H1 (cell line): Measurements from ENCODE around the gene C1orf87. TPM values are rescaled to one million over a fixed set of nuclear protein-coding genes. Genes with fewer than 3 reads are reported as not detected.

Experiments used
- CTCF ChIA-PET: fragments of 300-600 bp; sonication (Branson Sonifier 250); formaldehyde crosslinking; loops from one replicate; lab custom pipeline; 2021; ENCODE audit not compliant: partially characterized antibody; lab: Charles Lee
- POLR2A ChIA-PET: fragments of 300-600 bp; sonication (Branson Sonifier 250); formaldehyde crosslinking; loops from one replicate; lab custom pipeline; 2021; ENCODE audit warnings: inconsistent platforms; ENCODE audit not compliant: partially characterized antibody; lab: Charles Lee
- DNase-seq, 2 experiments: peaks; one replicate each; pipeline versions ENCODE4 v3.0.0 to v3.0.0-alpha.2; 2010 to 2022; ENCODE audit warnings: low spot score in 2 of 2, low read depth in 1 of 2, mixed read lengths in 1 of 2
- FAIRE-seq: peaks from 2 replicates; lab custom pipeline; 2011; peaks lifted over from hg19 to GRCh38; lab: Jason Lieb, UNC
- H2AFZ ChIP-seq: 2 replicates; pipeline ENCODE4 v1.8.1; 2012; ENCODE audit warnings: low read length, inconsistent platforms
- H2AK5ac ChIP-seq: 2 replicates; pipeline ENCODE4 v1.6.1; 2013; ENCODE audit warnings: low read depth, low read length
- H2BK120ac ChIP-seq: replicated peaks from 2 replicates; pipeline ENCODE3; 2013; ENCODE audit warnings: low read depth, low read length, inconsistent platforms
- H2BK12ac ChIP-seq: 2 replicates; pipeline ENCODE4 v1.6.1; 2013; ENCODE audit warnings: low read depth, low read length
- H2BK15ac ChIP-seq: 2 replicates; pipeline ENCODE4 v1.6.1; 2013; ENCODE audit warnings: low read length
- H2BK20ac ChIP-seq: 2 replicates; pipeline ENCODE4 v1.6.1; 2013; ENCODE audit warnings: low read length
- H2BK5ac ChIP-seq: 2 replicates; pipeline ENCODE4 v1.6.1; 2013; ENCODE audit warnings: low read depth, low read length
- H3K14ac ChIP-seq: 2 replicates; pipeline ENCODE4 v1.6.1; 2013; ENCODE audit warnings: inconsistent platforms; ENCODE audit not compliant: insufficient read length
- H3K18ac ChIP-seq: 2 replicates; pipeline ENCODE4 v1.6.1; 2013; ENCODE audit warnings: low read length; ENCODE audit errors: extremely low read depth
- H3K23ac ChIP-seq: 2 replicates; pipeline ENCODE4 v1.6.1; 2013; ENCODE audit warnings: inconsistent platforms; ENCODE audit not compliant: insufficient read length
- H3K23me2 ChIP-seq: 2 replicates; pipeline ENCODE4 v1.6.1; 2013; ENCODE audit warnings: low read depth, low read length
- H3K27ac ChIP-seq: 2 replicates; pipeline ENCODE4 v1.6.1; 2011; ENCODE audit warnings: low read depth, low read length, inconsistent platforms
- H3K27me3 ChIP-seq, 4 experiments: replicated peaks in 1 of 4; 1 replicate in 1 of 4; 2 replicates in 3 of 4; pipeline versions ENCODE4 v1.6.1 to v1.8.1; 2011 to 2013; ENCODE audit warnings: low read length in 3 of 4, mild to moderate bottlenecking in 3 of 4, inconsistent platforms in 2 of 4, mixed read lengths in 2 of 4, moderate library complexity in 1 of 4; ENCODE audit not compliant: control insufficient read depth in 3 of 4, insufficient read depth in 3 of 4; ENCODE audit errors: extremely low read depth in 1 of 4
- H3K36me3 ChIP-seq, 4 experiments: 2 replicates each; pipeline versions ENCODE4 v1.6.1 to v1.8.1; 2011 to 2013; ENCODE audit warnings: mild to moderate bottlenecking in 4 of 4, low read length in 3 of 4, moderate library complexity in 2 of 4, control low read depth in 1 of 4, inconsistent platforms in 1 of 4; ENCODE audit not compliant: insufficient read depth in 4 of 4, control insufficient read depth in 2 of 4
- H3K4ac ChIP-seq: replicated peaks from 2 replicates; pipeline ENCODE3; 2013; ENCODE audit warnings: low read length, low read depth, mixed read lengths, inconsistent platforms; ENCODE audit not compliant: insufficient read length
- H3K4me1 ChIP-seq, 4 experiments: replicated peaks in 1 of 4; 1 replicate in 1 of 4; 2 replicates in 3 of 4; pipeline versions ENCODE4 v1.6.1 to v1.8.1; 2011 to 2013; ENCODE audit warnings: low read length in 3 of 4, inconsistent platforms in 2 of 4, mixed read lengths in 1 of 4; ENCODE audit not compliant: insufficient read depth in 4 of 4, control insufficient read depth in 3 of 4
- H3K4me2 ChIP-seq, 2 experiments: 2 replicates each; pipeline versions ENCODE4 v1.6.1 to v1.8.1; 2011 to 2013; ENCODE audit warnings: low read depth in 2 of 2, low read length in 2 of 2, control low read depth in 1 of 2, inconsistent platforms in 1 of 2, mild to moderate bottlenecking in 1 of 2; ENCODE audit not compliant: insufficient read depth in 1 of 2
- H3K4me3 ChIP-seq, 4 experiments: fragments of 200-600, 300-600 bp in 1 of 4; sonication (generic), shearing (Covaris generic), sonication (Bioruptor Twin) in 1 of 4; 2 replicates each; pipeline versions ENCODE4 v1.5.1 to v1.8.1; 2011 to 2016; ENCODE audit warnings: low read length in 4 of 4, low read depth in 3 of 4, control low read depth in 2 of 4, inconsistent platforms in 2 of 4, mild to moderate bottlenecking in 2 of 4, mixed read lengths in 1 of 4, moderate library complexity in 1 of 4; ENCODE audit not compliant: insufficient read depth in 2 of 4; ENCODE audit errors: extremely low read depth in 1 of 4
- H3K56ac ChIP-seq: replicated peaks from 2 replicates; pipeline ENCODE3; 2013; ENCODE audit warnings: low read depth, mild to moderate bottlenecking, mixed read lengths, low read length, inconsistent platforms; ENCODE audit not compliant: insufficient read length
- H3K79me1 ChIP-seq: 2 replicates; pipeline ENCODE4 v1.6.1; 2013; ENCODE audit warnings: low read depth, low read length, control low read depth
- H3K79me2 ChIP-seq, 2 experiments: 2 replicates each; pipeline versions ENCODE4 v1.6.1 to v1.8.1; 2012 to 2013; ENCODE audit warnings: low read length in 2 of 2, mild to moderate bottlenecking in 2 of 2, inconsistent platforms in 1 of 2; ENCODE audit not compliant: insufficient read depth in 2 of 2, control insufficient read depth in 1 of 2
- H3K9ac ChIP-seq, 4 experiments: replicated peaks in 1 of 4; 1 replicate in 1 of 4; 2 replicates in 3 of 4; pipeline versions ENCODE4 v1.6.1 to v1.8.1; 2011 to 2013; ENCODE audit warnings: low read depth in 3 of 4, low read length in 3 of 4, control low read depth in 2 of 4, mild to moderate bottlenecking in 2 of 4, moderate library complexity in 2 of 4, inconsistent platforms in 1 of 4; ENCODE audit errors: extremely low read depth in 1 of 4
- H3K9me3 ChIP-seq, 2 experiments: 2 replicates each; pipeline versions ENCODE4 v1.6.1 to v1.8.1; 2012 to 2013; ENCODE audit warnings: mild to moderate bottlenecking in 2 of 2, moderate library complexity in 2 of 2, control low read depth in 1 of 2, inconsistent platforms in 1 of 2, low read depth in 1 of 2, low read length in 1 of 2, mixed read lengths in 1 of 2; ENCODE audit not compliant: insufficient read depth in 2 of 2
- H4K20me1 ChIP-seq, 2 experiments: replicated peaks in 1 of 2; 2 replicates each; pipeline versions ENCODE3 to v1.8.1; 2011 to 2013; ENCODE audit warnings: inconsistent platforms in 2 of 2, low read length in 2 of 2, mild to moderate bottlenecking in 1 of 2; ENCODE audit not compliant: insufficient read depth in 2 of 2, control insufficient read depth in 1 of 2
- H4K5ac ChIP-seq: 2 replicates; pipeline ENCODE4 v1.6.1; 2013; ENCODE audit warnings: low read length, low read depth, mixed read lengths, inconsistent platforms; ENCODE audit not compliant: insufficient read length
- H4K8ac ChIP-seq: 2 replicates; pipeline ENCODE4 v1.8.0; 2013; ENCODE audit warnings: mild to moderate bottlenecking, moderate library complexity, low read length, inconsistent platforms; ENCODE audit not compliant: insufficient read depth; ENCODE audit errors: extremely low read depth
- H4K91ac ChIP-seq: replicated peaks from 2 replicates; pipeline ENCODE3; 2013; ENCODE audit warnings: low read length, mixed read lengths, inconsistent platforms; ENCODE audit not compliant: insufficient read length
- CTBP2 ChIP-seq: IDR thresholded peaks from 2 replicates; pipeline ENCODE4 v1.7.0; 2011; ENCODE audit warnings: borderline replicate concordance, mild to moderate bottlenecking, moderate library complexity, mixed read lengths, low read length; ENCODE audit not compliant: insufficient read depth, insufficient read length
- RFX5 ChIP-seq: IDR thresholded peaks from 2 replicates; pipeline ENCODE4 v1.6.1; 2011; ENCODE audit warnings: low read depth, low read length, improper control_type of control experiment, borderline replicate concordance
- RXRA ChIP-seq: IDR thresholded peaks from 2 replicates; pipeline ENCODE4 v1.6.1; 2011; ENCODE audit warnings: low read depth, mild to moderate bottlenecking, low read length, moderate library complexity; ENCODE audit not compliant: insufficient read depth
- SIRT6 ChIP-seq: IDR thresholded peaks from one replicate; pipeline ENCODE4 v1.7.1; 2012; ENCODE audit warnings: low read length, inconsistent platforms
- SP4 ChIP-seq: IDR thresholded peaks from 2 replicates; pipeline ENCODE4 v1.6.1; 2012; ENCODE audit warnings: low read length, inconsistent platforms
- TBP ChIP-seq: IDR thresholded peaks from 2 replicates; pipeline ENCODE4 v1.6.1; 2011; ENCODE audit warnings: low read depth, low read length, improper control_type of control experiment
- TEAD4 ChIP-seq: IDR thresholded peaks from 2 replicates; pipeline ENCODE4 v1.6.1; 2012; ENCODE audit warnings: low read depth, low read length, inconsistent platforms, mixed read lengths
- WGBS, 2 experiments: shearing (Covaris generic) in 1 of 2; methylation state at CpG; one replicate each; pipeline versions ENCODE4 v1.1.6 to v1.1.7; 2013 to 2015; ENCODE audit warnings: low lambda C conversion rate in 2 of 2, mixed read lengths in 2 of 2, inconsistent platforms in 1 of 2, low coverage in 1 of 2, missing lambda C conversion rate in 1 of 2; ENCODE audit not compliant: insufficient replicate concordance in 2 of 2, insufficient coverage in 1 of 2, insufficient read length in 1 of 2; ENCODE audit errors: extremely low coverage in 1 of 2, missing lambda C conversion rate in 1 of 2; 5-methylcytosine and 5-hydroxymethylcytosine counted together
- polyA plus RNA-seq, 7 experiments: library from polyadenylated mRNA; depleted of rRNA in 3 of 7; stranded (reverse) in 5 of 7; unstranded in 2 of 7; fragments of >200 nt in 5 of 7; fragments of 200-250 nt in 2 of 7; gene quantifications; 1 replicate in 5 of 7; 2 replicates in 1 of 7; 4 replicates in 1 of 7; pipeline versions ENCODE4 v1.2.1 to v1.2.3, GENCODE V29; 2011 to 2013; ENCODE audit warnings: missing spikeins in 2 of 7, mixed read lengths in 2 of 7
- total RNA-seq: library from RNA; stranded (reverse); fragmentation: NEBNext Ultra II Directional; extraction: Animal tissue kit (Norgen Biotek cat#: 25700); gene quantifications from 2 replicates; pipeline ENCODE4 v1.2.1, GENCODE V29; 2021
- TF ChIP-seq, protein P1 (sequence below): IDR thresholded peaks from 2 replicates; pipeline ENCODE4 v1.6.1; 2011; ENCODE audit warnings: low read length, improper control_type of control experiment
- TF ChIP-seq, protein P2 (sequence below), 3 experiments: IDR thresholded peaks; 1 replicate in 2 of 3; 2 replicates in 1 of 3; pipeline versions ENCODE4 v1.5.1 to v1.6.1; 2011; ENCODE audit warnings: low read length in 3 of 3, mild to moderate bottlenecking in 3 of 3, inconsistent platforms in 2 of 3, low read depth in 1 of 3, moderate library complexity in 1 of 3; ENCODE audit not compliant: insufficient read depth in 1 of 3; ENCODE audit errors: control extremely low read depth in 1 of 3

C1orf87 gene
- total and polyA plus RNA-seq, 2 of the 8 experiments (the other 6 are each of a cell fraction or from before 2014, with no cell fraction given) = 0.41 TPM; not detected in 1

DNA sequence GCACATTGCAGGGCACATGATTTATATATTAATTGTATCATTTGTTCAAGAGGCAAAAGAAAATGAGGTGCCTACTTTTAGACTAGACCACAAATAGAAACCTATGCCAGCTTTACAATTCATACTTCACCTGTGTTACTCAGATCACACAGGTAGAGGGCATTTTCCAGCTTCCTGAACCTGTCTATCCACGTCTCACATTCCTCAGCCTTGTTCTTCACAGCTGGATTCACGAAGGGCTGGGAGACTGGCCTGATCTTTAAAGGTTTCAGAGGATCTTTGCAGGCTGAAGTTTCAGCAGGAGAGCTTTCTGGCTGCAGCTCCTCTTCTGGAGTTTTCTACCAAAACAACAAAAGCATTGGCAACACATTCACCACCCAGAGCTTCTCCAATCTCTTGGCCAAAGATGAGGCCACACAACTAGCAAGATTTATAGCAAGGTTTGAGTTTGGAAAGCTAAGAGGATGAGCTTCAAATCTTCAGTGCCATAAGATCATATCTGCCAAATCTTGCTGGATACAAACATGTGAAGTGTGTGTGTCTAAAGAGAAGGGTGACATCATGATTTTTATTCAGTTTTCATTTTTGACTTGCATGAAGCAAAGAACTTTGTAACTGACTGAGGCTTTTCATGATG lies 76.0 kb downstream of the C1orf87 start:
- no peaks in the 10 kb centered on the region; a peak in 1 of 4 replicates for H3K9me3 ChIP-seq
- CTCF ChIA-PET = interaction anchor here (0.6 to 1.6 kb wide), 9 partner anchors 8 to 92 kb away, joined by 3 to 5 read pairs (median 3); no protein-coding TSS in a partner anchor
- H2BK12ac ChIP-seq = no peak overlapping the region
- H3K56ac ChIP-seq = no peak overlapping the region
- no peaks in the 10 kb centered on the region for H3K79me1 ChIP-seq
- WGBS, 2 experiments = 24% methylated on average over 2 of the region's 2 CpGs; no CpG with 5 or more reads in 1 of the 2 experiments
- H2BK5ac ChIP-seq = no peak overlapping the region
- H3K18ac ChIP-seq = no peak overlapping the region
- H4K5ac ChIP-seq = no peak overlapping the region
- no peak overlapping the region for H4K8ac ChIP-seq
- H3K79me2 ChIP-seq = no peaks in the 10 kb centered on the region
- no peaks in the 10 kb centered on the region for H4K20me1 ChIP-seq
- no peak overlapping the region; a peak in 1 of 4 replicates for H3K4me2 ChIP-seq
- no peak overlapping the region for H3K14ac ChIP-seq
- POLR2A ChIA-PET = interaction anchor here (1.7 kb wide), 1 partner anchor 9 kb away, joined by 3 read pairs; no protein-coding TSS in a partner anchor
- H2BK15ac ChIP-seq = no peak overlapping the region
- peaks cover 3 to 14% (median 6%) of the 10 kb centered on the region in 4 experiments; a peak in 4 of 7 replicates for H3K4me1 ChIP-seq
- no peak overlapping the region for H3K9ac ChIP-seq
- H3K23ac ChIP-seq = no peak overlapping the region
- no peak overlapping the region for H2AK5ac ChIP-seq
- no peak overlapping the region for H2AFZ ChIP-seq
- no peak overlapping the region for H2BK20ac ChIP-seq
- peak in 1 of 2 experiments; percentile 49 for DNase-seq
- no peak overlapping the region for H3K4ac ChIP-seq
- H3K4me3 ChIP-seq = no peak overlapping the region; a peak in 2 of 8 replicates
- no peak overlapping the region for H3K27ac ChIP-seq
- H2BK120ac ChIP-seq = no peak overlapping the region
- H3K36me3 ChIP-seq = no peaks in the 10 kb centered on the region
- FAIRE-seq = peak; percentile 74
- H3K27me3 ChIP-seq = no peaks in the 10 kb centered on the region
- no peaks in the 10 kb centered on the region for H3K23me2 ChIP-seq
- H4K91ac ChIP-seq = no peak overlapping the region
- TF ChIP-seq CTBP2 (no peak), SP4 (no peak), RFX5 (no peak), SIRT6 (no peak), RXRA (no peak), TBP (no peak), TEAD4 (peak; percentile 90)
- TF ChIP-seq, protein P1, sequence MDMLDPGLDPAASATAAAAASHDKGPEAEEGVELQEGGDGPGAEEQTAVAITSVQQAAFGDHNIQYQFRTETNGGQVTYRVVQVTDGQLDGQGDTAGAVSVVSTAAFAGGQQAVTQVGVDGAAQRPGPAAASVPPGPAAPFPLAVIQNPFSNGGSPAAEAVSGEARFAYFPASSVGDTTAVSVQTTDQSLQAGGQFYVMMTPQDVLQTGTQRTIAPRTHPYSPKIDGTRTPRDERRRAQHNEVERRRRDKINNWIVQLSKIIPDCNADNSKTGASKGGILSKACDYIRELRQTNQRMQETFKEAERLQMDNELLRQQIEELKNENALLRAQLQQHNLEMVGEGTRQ = no peak
- TF ChIP-seq, protein P2, sequence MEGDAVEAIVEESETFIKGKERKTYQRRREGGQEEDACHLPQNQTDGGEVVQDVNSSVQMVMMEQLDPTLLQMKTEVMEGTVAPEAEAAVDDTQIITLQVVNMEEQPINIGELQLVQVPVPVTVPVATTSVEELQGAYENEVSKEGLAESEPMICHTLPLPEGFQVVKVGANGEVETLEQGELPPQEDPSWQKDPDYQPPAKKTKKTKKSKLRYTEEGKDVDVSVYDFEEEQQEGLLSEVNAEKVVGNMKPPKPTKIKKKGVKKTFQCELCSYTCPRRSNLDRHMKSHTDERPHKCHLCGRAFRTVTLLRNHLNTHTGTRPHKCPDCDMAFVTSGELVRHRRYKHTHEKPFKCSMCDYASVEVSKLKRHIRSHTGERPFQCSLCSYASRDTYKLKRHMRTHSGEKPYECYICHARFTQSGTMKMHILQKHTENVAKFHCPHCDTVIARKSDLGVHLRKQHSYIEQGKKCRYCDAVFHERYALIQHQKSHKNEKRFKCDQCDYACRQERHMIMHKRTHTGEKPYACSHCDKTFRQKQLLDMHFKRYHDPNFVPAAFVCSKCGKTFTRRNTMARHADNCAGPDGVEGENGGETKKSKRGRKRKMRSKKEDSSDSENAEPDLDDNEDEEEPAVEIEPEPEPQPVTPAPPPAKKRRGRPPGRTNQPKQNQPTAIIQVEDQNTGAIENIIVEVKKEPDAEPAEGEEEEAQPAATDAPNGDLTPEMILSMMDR (IDR thresholded peaks at IDR 0.05; ENCODE audit: control extremely low read depth in 1 of 3, insufficient read depth in 1 of 3, low read depth in 1 of 3, low read length in 3 of 3) = peak in 1 of 3 experiments; percentile 44; a peak in 1 of 4 replicates
